ENCODE measurements around the gene ARFGAP1. TPM values are rescaled to one million over a fixed set of nuclear protein-coding genes. Genes with fewer than 3 reads are reported as not detected.

ARFGAP1 gene
- total and polyA plus RNA-seq, 2 donors (not counting 3 experiments of a cell fraction or from before 2014, with no cell fraction given): 93.7 to 126 TPM

- CTCF ChIA-PET: interaction anchor here (1.6 kb wide), 1 partner anchor 46 kb away, joined by 5 read pairs; no protein-coding TSS in a partner anchor
- Histone ChIP-seq H3K79me2 (ENCODE audit: control insufficient read depth, insufficient read depth, low read length) (peaks cover 20% of the 10 kb centered on the region), H3K27ac (ENCODE audit: insufficient read depth, low read depth, low read length) (no peak overlapping the region), H3K9ac (replicated peaks; ENCODE audit: extremely low read depth, insufficient read depth, low read length) (no peak overlapping the region), H2AFZ (ENCODE audit: low read depth, low read length) (no peak overlapping the region), H4K20me1 (replicated peaks; ENCODE audit: control insufficient read depth, extremely low read depth, insufficient read depth, low read length) (no peaks in the 10 kb centered on the region), H3K9me1 (replicated peaks; ENCODE audit: control insufficient read depth, extremely low read depth, insufficient read depth, low read length) (no peaks in the 10 kb centered on the region), H3K4me3 (replicated peaks in 1 of 3; ENCODE audit: insufficient read depth in 1 of 3, low read depth in 1 of 3, low read length in 3 of 3) (no peak overlapping the region), H3K4me2 (ENCODE audit: insufficient read depth, low read length) (no peak overlapping the region), H3K36me3 (ENCODE audit: control insufficient read depth in 2 of 2, extremely low read depth in 1 of 2, insufficient read depth in 2 of 2, low read length in 2 of 2) (no peaks in the 10 kb centered on the region), H3K4me1 (ENCODE audit: control insufficient read depth, extremely low read depth, insufficient read depth, low read length) (peaks cover 6% of the 10 kb centered on the region), H3K27me3 (ENCODE audit: control insufficient read depth in 2 of 2, insufficient read depth in 2 of 2, low read length in 2 of 2) (peaks cover 0 to 1% of the 10 kb centered on the region in 2 experiments), H3K9me3 (replicated peaks; ENCODE audit: control insufficient read depth, insufficient read depth, low read length) (no peaks in the 10 kb centered on the region)
- BruUV-seq (replicated peaks): no TSS peak
- FAIRE-seq: no peak
- TF ChIP-seq JUN (IDR thresholded peaks at IDR 0.05; ENCODE audit: borderline replicate concordance, insufficient read depth, insufficient read length, low read depth): no peak
- TF ChIP-seq POLR2AphosphoS5 (IDR thresholded peaks at IDR 0.05; ENCODE audit: insufficient read depth, low read depth, low read length): no peak
- no peak for TF ChIP-seq MYC (IDR thresholded peaks at IDR 0.05; ENCODE audit: low read depth, low read length)
- TF ChIP-seq GATA2 (IDR thresholded peaks at IDR 0.05; ENCODE audit: insufficient read depth, insufficient read length, low read depth, low read length): no peak
- TF ChIP-seq EZH2 (IDR thresholded peaks at IDR 0.05; ENCODE audit: borderline replicate concordance, low read depth, low read length, severe bottlenecking): no peak
- no peak for TF ChIP-seq POLR2A (IDR thresholded peaks at IDR 0.05; ENCODE audit: low read depth, low read length)
- no peak for TF ChIP-seq FOS (IDR thresholded peaks at IDR 0.05; ENCODE audit: borderline replicate concordance, insufficient read depth, low read length)
- no peak for TF ChIP-seq CTCF (IDR thresholded peaks at IDR 0.05; ENCODE audit: extremely low read depth in 1 of 2, insufficient read depth in 1 of 2, low read depth in 1 of 2, low read length in 2 of 2)
- no peak for TF ChIP-seq MAX (IDR thresholded peaks at IDR 0.05; ENCODE audit: insufficient read depth, insufficient read length)
- intact Hi-C loops (cut with micrococcal nuclease) (loop anchor here (5.0 kb wide), 1 partner anchor 32 kb away; the partner anchor contains the start of gene BIRC7), dilution Hi-C loops (cut with MboI; ENCODE audit: extremely low pct_ligation_motif_present, low sequenced_read_pairs) (no loop called here)
- POLR2A ChIA-PET: no interaction called here
- no peak for DNase-seq (ENCODE audit: low read depth, low spot score)
Observed at GRCh38 chr20:63269724-63270123, 2.9 kb upstream of the ARFGAP1 start.
